GM23338 (cell line): ENCODE measurements around the gene TBK1. TPM values are rescaled to one million over a fixed set of nuclear protein-coding genes. Genes with fewer than 3 reads are reported as not detected.

Source experiments
- ATAC-seq: fragments of 200-7000 bp; cut with Tn5 transposase; 3 replicates; pipeline ENCODE4 v1.9.1; 2020
- DNase-seq: peaks from one replicate; pipeline ENCODE4 v3.0.0-alpha.2; 2015; ENCODE audit warnings: low spot score
- H2AFZ ChIP-seq: fragments of 200-600 bp; sonication (generic); 2 replicates; pipeline ENCODE4 v1.8.0; 2016; ENCODE audit warnings: antibody characterized with exemption, mild to moderate bottlenecking, moderate library complexity
- H3F3A ChIP-seq: fragments of 200-600 bp; sonication (generic); replicated peaks from 2 replicates; pipeline ENCODE4 v1.8.0; 2017; ENCODE audit warnings: antibody characterized with exemption, mixed run types, low read depth
- H3K27ac ChIP-seq: fragments of 200-600 bp; sonication (generic); 2 replicates; pipeline ENCODE4 v1.6.1; 2016; ENCODE audit warnings: low read depth
- H3K27me3 ChIP-seq: fragments of 200-600 bp; sonication (generic); 2 replicates; pipeline ENCODE4 v1.8.0; 2016; ENCODE audit warnings: mild to moderate bottlenecking, mixed run types, moderate library complexity; ENCODE audit not compliant: insufficient read depth
- H3K36me3 ChIP-seq: fragments of 200-600 bp; sonication (generic); 2 replicates; pipeline ENCODE4 v1.8.0; 2016; ENCODE audit warnings: mild to moderate bottlenecking; ENCODE audit not compliant: insufficient read depth
- H3K4me1 ChIP-seq: fragments of 200-600 bp; sonication (generic); 2 replicates; pipeline ENCODE4 v1.8.0; 2016; ENCODE audit warnings: mild to moderate bottlenecking, moderate library complexity; ENCODE audit not compliant: insufficient read depth
- H3K4me2 ChIP-seq: fragments of 200-600 bp; sonication (generic); 2 replicates; pipeline ENCODE4 v1.7.1; 2017; ENCODE audit warnings: mixed run types
- H3K4me3 ChIP-seq: fragments of 200-600 bp; sonication (generic); 2 replicates; pipeline ENCODE4 v1.6.1; 2016; ENCODE audit warnings: mixed run types
- H3K79me2 ChIP-seq: fragments of 200-600 bp; sonication (generic); replicated peaks from 2 replicates; pipeline ENCODE4 v1.8.0; 2017; ENCODE audit warnings: mild to moderate bottlenecking; ENCODE audit not compliant: insufficient read depth
- H3K9me2 ChIP-seq: fragments of 200-600 bp; sonication (generic); 2 replicates; pipeline ENCODE4 v1.8.0; 2017; ENCODE audit not compliant: insufficient read depth
- H4K20me1 ChIP-seq: fragments of 200-600 bp; sonication (generic); replicated peaks from 2 replicates; pipeline ENCODE4 v1.8.0; 2017; ENCODE audit warnings: mild to moderate bottlenecking; ENCODE audit not compliant: insufficient read depth
- H3K27ac Mint-ChIP-seq: 2 replicates; pipeline ENCODE4 v1.8.0; 2020; ENCODE audit warnings: inconsistent platforms, mild to moderate bottlenecking, moderate library complexity, mixed read lengths
- H3K27me3 Mint-ChIP-seq: 3 replicates; pipeline ENCODE4 v1.8.0; 2022; ENCODE audit warnings: low read depth, mild to moderate bottlenecking, moderate library complexity, mixed read lengths, inconsistent platforms; ENCODE audit not compliant: insufficient read depth, poor library complexity
- H3K36me3 Mint-ChIP-seq: 3 replicates; pipeline ENCODE4 v1.8.0; 2021; ENCODE audit warnings: low read depth, mild to moderate bottlenecking, inconsistent platforms, moderate library complexity, mixed read lengths
- H3K4me1 Mint-ChIP-seq: 3 replicates; pipeline ENCODE4 v1.8.0; 2020; ENCODE audit warnings: mild to moderate bottlenecking, inconsistent platforms, mixed read lengths
- H3K4me3 Mint-ChIP-seq: 3 replicates; pipeline ENCODE4 v1.8.0; 2021; ENCODE audit warnings: moderate library complexity, mild to moderate bottlenecking, inconsistent platforms, mixed read lengths
- H3K9me3 Mint-ChIP-seq: 3 replicates; pipeline ENCODE4 v1.8.0; 2020; ENCODE audit warnings: moderate library complexity, mild to moderate bottlenecking, inconsistent platforms, mixed read lengths
- CREB1 ChIP-seq: fragments of 250-450 bp; sonication (Bioruptor Pico); IDR thresholded peaks from 2 replicates; pipeline ENCODE4 v1.5.0; 2020; ENCODE audit warnings: low read depth, mild to moderate bottlenecking, moderate library complexity
- ETS1 ChIP-seq: IDR thresholded peaks from 2 replicates; pipeline ENCODE4 v1.6.1; 2016; ENCODE audit warnings: antibody characterized with exemption
- EZH2 ChIP-seq: fragments of 200-600 bp; sonication (generic); IDR thresholded peaks from one replicate; pipeline ENCODE4 v1.8.0; 2017; ENCODE audit warnings: antibody characterized with exemption, mild to moderate bottlenecking, low read depth; ENCODE audit not compliant: unreplicated experiment
- EZH2phosphoT487 ChIP-seq: fragments of 200-600 bp; sonication (generic); IDR thresholded peaks from one replicate; pipeline ENCODE4 v1.8.1; 2018; ENCODE audit warnings: antibody characterized with exemption; ENCODE audit not compliant: unreplicated experiment
- JUNB ChIP-seq: IDR thresholded peaks from one replicate; pipeline ENCODE4 v1.6.1; 2016; ENCODE audit warnings: antibody characterized with exemption; ENCODE audit not compliant: unreplicated experiment
- NANOG ChIP-seq: IDR thresholded peaks from 2 replicates; pipeline ENCODE4 v1.6.1; 2016; ENCODE audit warnings: antibody characterized with exemption, borderline replicate concordance
- POLR2AphosphoS5 ChIP-seq: IDR thresholded peaks from 2 replicates; pipeline ENCODE4 v1.6.1; 2016; ENCODE audit warnings: antibody characterized with exemption, low read depth
- REST ChIP-seq: IDR thresholded peaks from one replicate; pipeline ENCODE4 v1.6.1; 2018; ENCODE audit warnings: antibody characterized with exemption; ENCODE audit not compliant: unreplicated experiment
- STAT1 ChIP-seq: IDR thresholded peaks from one replicate; pipeline ENCODE4 v1.6.1; 2016; ENCODE audit warnings: antibody characterized with exemption; ENCODE audit not compliant: unreplicated experiment
- ZNF114 ChIP-seq: fragments of 250-450 bp; sonication (Bioruptor Pico); IDR thresholded peaks from 2 replicates; pipeline ENCODE4 v1.5.0; 2020; ENCODE audit warnings: mild to moderate bottlenecking, moderate library complexity
- ZNF331 ChIP-seq: fragments of 250-450 bp; sonication (Bioruptor Pico); IDR thresholded peaks from 2 replicates; pipeline ENCODE4 v1.5.0; 2020; ENCODE audit warnings: low read depth, mild to moderate bottlenecking, moderate library complexity
- ZNF462 ChIP-seq: fragments of 250-450 bp; sonication (Bioruptor Pico); IDR thresholded peaks from 2 replicates; pipeline ENCODE4 v1.5.0; 2020; ENCODE audit warnings: mild to moderate bottlenecking, moderate library complexity
- polyA plus RNA-seq: library from polyadenylated mRNA; unstranded; fragments of >200 nt; fragmentation: Nextera tagmentation; extraction: Ambion mirVana; gene quantifications from 2 replicates; pipeline ENCODE4 v1.2.1, GENCODE V29; 2016
- total RNA-seq: library from RNA; depleted of rRNA; stranded (reverse); fragments of >200 nt; shearing (Covaris generic); gene quantifications from 2 replicates; pipeline ENCODE4 v1.2.3, GENCODE V29; 2014
- TF ChIP-seq, protein P1 (sequence below), 2 experiments: fragments of 200-600 bp in 1 of 2; sonication (generic) in 1 of 2; conservative IDR thresholded peaks; 2 replicates each; pipeline versions ENCODE4 v1.5.1 to v1.6.1; 2016 to 2017; ENCODE audit warnings: antibody characterized with exemption in 2 of 2, low read depth in 2 of 2, mild to moderate bottlenecking in 2 of 2, moderate library complexity in 1 of 2

Gene TBK1
- total and polyA plus RNA-seq, 2 experiments from 2014 or later, result 21.7 to 29.9 TPM

- H3K27ac ChIP-seq, result no peak overlapping the region
- H3K4me1 ChIP-seq, result peaks cover 18% of the 10 kb centered on the region; the same call in 1 of the 2 replicates
- Mint-ChIP-seq H3K4me3 (no peak overlapping the region), H3K27ac (no peak overlapping the region), H3K36me3 (peaks cover 19% of the 10 kb centered on the region), H3K4me1 (peaks cover 22% of the 10 kb centered on the region), H3K9me3 (no peaks in the 10 kb centered on the region; the same call in 2 of the 3 replicates), H3K27me3 (peaks cover 24% of the 10 kb centered on the region)
- peaks cover 25% of the 10 kb centered on the region for H3K79me2 ChIP-seq
- no peaks in the 10 kb centered on the region for H3K36me3 ChIP-seq
- ATAC-seq, result no peak
- no peak overlapping the region for H3K4me2 ChIP-seq
- H2AFZ ChIP-seq, result 0 out of 2 replicates have a peak overlapping the region, but pooled peaks have one; percentile 24
- H3K9me2 ChIP-seq, result 0 out of 2 replicates have a peak, but pooled peaks cover 4% of the 10 kb centered on the region
- TF ChIP-seq ETS1, result no peak
- TF ChIP-seq EZH2phosphoT487, result no peak
- TF ChIP-seq POLR2AphosphoS5, result no peak
- no peak for TF ChIP-seq JUNB
- no peak for TF ChIP-seq CREB1
- no peak for TF ChIP-seq NANOG
- TF ChIP-seq REST, result no peak
- no peak for TF ChIP-seq EZH2
- TF ChIP-seq, protein P1, sequence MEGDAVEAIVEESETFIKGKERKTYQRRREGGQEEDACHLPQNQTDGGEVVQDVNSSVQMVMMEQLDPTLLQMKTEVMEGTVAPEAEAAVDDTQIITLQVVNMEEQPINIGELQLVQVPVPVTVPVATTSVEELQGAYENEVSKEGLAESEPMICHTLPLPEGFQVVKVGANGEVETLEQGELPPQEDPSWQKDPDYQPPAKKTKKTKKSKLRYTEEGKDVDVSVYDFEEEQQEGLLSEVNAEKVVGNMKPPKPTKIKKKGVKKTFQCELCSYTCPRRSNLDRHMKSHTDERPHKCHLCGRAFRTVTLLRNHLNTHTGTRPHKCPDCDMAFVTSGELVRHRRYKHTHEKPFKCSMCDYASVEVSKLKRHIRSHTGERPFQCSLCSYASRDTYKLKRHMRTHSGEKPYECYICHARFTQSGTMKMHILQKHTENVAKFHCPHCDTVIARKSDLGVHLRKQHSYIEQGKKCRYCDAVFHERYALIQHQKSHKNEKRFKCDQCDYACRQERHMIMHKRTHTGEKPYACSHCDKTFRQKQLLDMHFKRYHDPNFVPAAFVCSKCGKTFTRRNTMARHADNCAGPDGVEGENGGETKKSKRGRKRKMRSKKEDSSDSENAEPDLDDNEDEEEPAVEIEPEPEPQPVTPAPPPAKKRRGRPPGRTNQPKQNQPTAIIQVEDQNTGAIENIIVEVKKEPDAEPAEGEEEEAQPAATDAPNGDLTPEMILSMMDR (conservative IDR thresholded peaks at IDR 0.05; ENCODE audit: low read depth in 2 of 2), result no peak
- TF ChIP-seq ZNF331, result no peak
- TF ChIP-seq STAT1, result no peak
- no peak for TF ChIP-seq ZNF114 (CRISPR knock-in tag)
- TF ChIP-seq ZNF462 (CRISPR knock-in tag), result no peak
- H4K20me1 ChIP-seq, result peaks cover 8% of the 10 kb centered on the region
- no peaks in the 10 kb centered on the region; the same call in 1 of the 2 replicates for H3F3A ChIP-seq
- H3K27me3 ChIP-seq, result no peaks in the 10 kb centered on the region
- no peak overlapping the region for H3K4me3 ChIP-seq
- no peak for DNase-seq
These were observed 49.7 kb upstream of the TBK1 start for GRCh38 chr12:64402181-64402580.
